GM04503 (cell line): ENCODE measurements around the gene UBR4.

Experiments
- DNase-seq: peaks from one replicate; pipeline ENCODE4 v3.0.0-alpha.2; 2012; ENCODE audit warnings: low read depth

Gene UBR4

GRCh38 chr1:19139711-19140110 lies 70.4 kb downstream of the UBR4 start:
- DNase-seq = no peak

- no peak for DNase-seq
Measured at GRCh38 chr1:19138958-19139581, 71.0 kb downstream of the UBR4 start.

- no peak for DNase-seq
Measured at GRCh38 chr1:19138331-19138730, 71.7 kb downstream of the UBR4 start.

- no peak for DNase-seq
Measured at GRCh38 chr1:19137158-19137557, 72.9 kb downstream of the UBR4 start.

- DNase-seq = no peak
Measured at GRCh38 chr1:19133360-19133759, 76.7 kb downstream of the UBR4 start.

- no peak for DNase-seq
Measured at GRCh38 chr1:19130468-19130867, 79.6 kb downstream of the UBR4 start.

- DNase-seq = no peak
Measured at GRCh38 chr1:19128968-19129514, 81.0 kb downstream of the UBR4 start.

GRCh38 chr1:19124273-19124672 lies 85.8 kb downstream of the UBR4 start:
- no peak for DNase-seq

GRCh38 chr1:19123837-19124236 lies 86.2 kb downstream of the UBR4 start:
- no peak for DNase-seq

- DNase-seq = no peak
Measured at GRCh38 chr1:19122668-19123067, 87.4 kb downstream of the UBR4 start.

- DNase-seq = no peak
Measured at GRCh38 chr1:19121192-19121591, 88.9 kb downstream of the UBR4 start.

- DNase-seq = no peak
Measured at GRCh38 chr1:19120070-19120469, 90.0 kb downstream of the UBR4 start.

GRCh38 chr1:19115082-19115808 lies 94.8 kb downstream of the UBR4 start:
- no peak for DNase-seq

GRCh38 chr1:19113697-19114092 lies 96.4 kb downstream of the UBR4 start:
- peak; percentile 5 for DNase-seq

GRCh38 chr1:19112891-19113696 lies 97.0 kb downstream of the UBR4 start:
- DNase-seq = no peak

- DNase-seq = no peak
Measured at GRCh38 chr1:19110257-19110927, 99.7 kb downstream of the UBR4 start.

- DNase-seq = no peak
Measured at GRCh38 chr1:19109545-19109944, 100.5 kb downstream of the UBR4 start.

- DNase-seq = peak; percentile 22
Measured at GRCh38 chr1:19101244-19101643, 108.8 kb downstream of the UBR4 start.

- no peak for DNase-seq
Measured at GRCh38 chr1:19100028-19100427, 110.0 kb downstream of the UBR4 start.

- no peak for DNase-seq
Measured at GRCh38 chr1:19096990-19097389, 113.1 kb downstream of the UBR4 start.

- no peak for DNase-seq
Measured at GRCh38 chr1:19096036-19096833, 113.8 kb downstream of the UBR4 start.
